IgD-negative memory B cell (primary cell): ENCODE measurements around the gene STON1. TPM values are rescaled to one million over a fixed set of nuclear protein-coding genes. Genes with fewer than 3 reads are reported as not detected.

ENCODE experiments used
- H3K27ac Mint-ChIP-seq, 3 donors: one replicate each; pipeline ENCODE4 v1.8.0; 2020 to 2022; ENCODE audit warnings: mild to moderate bottlenecking in 3 of 3, mixed read lengths in 3 of 3, moderate library complexity in 1 of 3
- H3K27me3 Mint-ChIP-seq: one replicate; pipeline ENCODE4 v1.8.0; 2021; ENCODE audit warnings: mixed read lengths
- H3K36me3 Mint-ChIP-seq: one replicate; pipeline ENCODE4 v1.8.0; 2020; ENCODE audit warnings: mild to moderate bottlenecking, mixed read lengths
- H3K4me1 Mint-ChIP-seq, 3 donors: one replicate each; pipeline ENCODE4 v1.8.0; 2020 to 2022; ENCODE audit warnings: mixed read lengths in 3 of 3, mild to moderate bottlenecking in 1 of 3
- H3K4me3 Mint-ChIP-seq, 4 donors: one replicate each; pipeline ENCODE4 v1.8.0; 2020 to 2022; ENCODE audit warnings: mild to moderate bottlenecking in 4 of 4, mixed read lengths in 4 of 4, moderate library complexity in 3 of 4
- H3K9me3 Mint-ChIP-seq, 3 donors: one replicate each; pipeline ENCODE4 v1.8.0; 2020 to 2021; ENCODE audit warnings: mixed read lengths in 3 of 3, mild to moderate bottlenecking in 1 of 3
- polyA plus RNA-seq: library from polyadenylated mRNA; unstranded; fragments of 300-500 nt; fragmentation: Illumina TruSeq; gene quantifications from one replicate; pipeline ENCODE4 v1.2.3, GENCODE V29; 2021

STON1 gene
- polyA plus RNA-seq = 0.06 TPM

GRCh38 chr2:48530033-48530811, at the start of gene STON1:
Gene STON1, plus strand, starts transcription at chr2:48530154. Its CDS starts 50,480 bp downstream, at chr2:48580634.
- H3K4me3 Mint-ChIP-seq = peak within 1 kb of the TSS; percentile 63 to 93 (median 85)
- no peaks in the 10 kb centered on the region for H3K9me3 Mint-ChIP-seq
- peak within 1 kb of the TSS in 1 of 3 donors; percentile 17 for H3K27ac Mint-ChIP-seq
- H3K36me3 Mint-ChIP-seq = peaks cover 5% of the 10 kb centered on the region
- H3K4me1 Mint-ChIP-seq = peaks cover 3 to 9% (median 5%) of the 10 kb centered on the region in 3 donors
- no peaks in the 10 kb centered on the region for H3K27me3 Mint-ChIP-seq

GRCh38 chr2:48480526-48480925, 49.4 kb upstream of the STON1 start:
- Mint-ChIP-seq H3K27ac (no peak overlapping the region), H3K27me3 (no peaks in the 10 kb centered on the region), H3K4me3 (no peak overlapping the region), H3K36me3 (peaks cover 6% of the 10 kb centered on the region), H3K9me3 (no peaks in the 10 kb centered on the region), H3K4me1 (peaks cover 0 to 2% (median 0%) of the 10 kb centered on the region in 3 donors)

- no peaks in the 10 kb centered on the region for H3K9me3 Mint-ChIP-seq
- H3K36me3 Mint-ChIP-seq = peaks cover 6% of the 10 kb centered on the region
- H3K27me3 Mint-ChIP-seq = no peaks in the 10 kb centered on the region
These were observed 47.6 kb upstream of the STON1 start for GRCh38 chr2:48482313-48482712.

GRCh38 chr2:48482769-48483168, 47.2 kb upstream of the STON1 start:
- no peak overlapping the region for H3K4me3 Mint-ChIP-seq
- no peaks in the 10 kb centered on the region for H3K27me3 Mint-ChIP-seq
- peaks cover 9% of the 10 kb centered on the region for H3K36me3 Mint-ChIP-seq
- no peaks in the 10 kb centered on the region for H3K9me3 Mint-ChIP-seq
- H3K4me1 Mint-ChIP-seq = peaks cover 0 to 2% (median 0%) of the 10 kb centered on the region in 3 donors
- H3K27ac Mint-ChIP-seq = no peak overlapping the region

More at GRCh38 chr2:48482313-48482712, 47.6 kb upstream of the STON1 start:
- no peak overlapping the region for H3K4me3 Mint-ChIP-seq
- H3K4me1 Mint-ChIP-seq = peaks cover 0 to 2% (median 0%) of the 10 kb centered on the region in 3 donors
- no peak overlapping the region for H3K27ac Mint-ChIP-seq

DNA sequence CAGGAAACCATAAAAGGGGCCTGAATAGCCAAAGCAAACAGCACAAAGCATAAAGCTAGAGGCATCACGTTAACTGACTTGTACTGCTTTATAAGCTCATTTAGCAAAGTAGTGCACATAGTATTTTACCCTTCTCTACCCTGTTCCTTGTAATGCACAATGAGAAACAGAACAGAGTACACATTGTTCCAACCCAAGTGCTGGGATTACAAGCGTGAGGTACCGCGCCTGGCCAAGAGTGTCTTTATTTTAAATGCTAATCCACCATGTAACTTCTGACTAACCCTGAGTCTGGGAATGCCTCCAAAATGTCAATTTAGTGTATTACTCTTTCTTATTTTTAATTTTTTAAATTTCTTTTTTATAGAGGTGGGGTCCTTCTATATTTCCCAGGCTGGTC, 46.4 kb upstream of the STON1 start:
- H3K9me3 Mint-ChIP-seq = no peaks in the 10 kb centered on the region
- H3K4me3 Mint-ChIP-seq = no peak overlapping the region
- H3K4me1 Mint-ChIP-seq = peaks cover 0 to 2% (median 0%) of the 10 kb centered on the region in 3 donors
- H3K36me3 Mint-ChIP-seq = peaks cover 8% of the 10 kb centered on the region
- no peak overlapping the region for H3K27ac Mint-ChIP-seq
- H3K27me3 Mint-ChIP-seq = no peaks in the 10 kb centered on the region

DNA sequence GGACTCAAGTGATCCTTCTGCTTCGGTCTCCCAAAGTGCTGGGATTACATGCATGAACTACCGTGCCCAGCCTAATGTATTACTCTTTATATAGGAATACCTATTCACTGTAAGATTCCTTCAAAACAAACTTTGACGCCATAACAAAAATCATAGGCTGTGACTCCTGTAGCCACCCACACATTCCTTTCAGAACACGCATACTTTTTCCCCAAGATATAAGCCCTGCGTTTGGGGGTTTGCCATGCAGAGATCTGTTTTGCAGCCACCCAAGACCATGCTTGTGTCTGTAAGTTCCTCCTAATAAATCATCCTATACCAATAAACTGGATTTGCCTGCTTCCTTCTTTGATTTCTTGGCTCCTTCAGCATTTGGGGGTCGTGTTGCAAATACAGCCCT, 46.0 kb upstream of the STON1 start:
- H3K4me1 Mint-ChIP-seq = peaks cover 0 to 2% (median 0%) of the 10 kb centered on the region in 3 donors
- H3K36me3 Mint-ChIP-seq = peaks cover 8% of the 10 kb centered on the region
- no peak overlapping the region for H3K4me3 Mint-ChIP-seq
- no peaks in the 10 kb centered on the region for H3K9me3 Mint-ChIP-seq
- H3K27me3 Mint-ChIP-seq = no peaks in the 10 kb centered on the region
- H3K27ac Mint-ChIP-seq = no peak overlapping the region

DNA sequence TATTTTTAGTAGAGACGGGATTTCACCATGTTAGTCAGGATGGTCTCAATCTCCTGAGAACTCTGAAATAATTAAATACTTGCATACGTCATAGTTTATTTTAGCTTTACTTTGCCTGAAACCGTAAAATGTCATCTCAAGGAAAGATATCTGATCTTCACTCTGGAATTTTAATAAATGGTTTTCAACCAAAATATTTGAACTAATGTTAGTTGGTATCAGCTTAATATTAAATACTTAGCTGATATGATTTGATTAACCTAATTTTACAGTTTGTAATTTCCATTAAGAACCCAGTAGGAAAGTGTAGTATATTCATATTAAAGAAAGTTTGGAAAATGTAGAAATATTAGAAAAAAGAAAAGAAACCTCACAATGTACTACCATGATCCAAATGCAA, 41.4 kb upstream of the STON1 start:
- Mint-ChIP-seq H3K4me3 (no peak overlapping the region), H3K36me3 (peaks cover 10% of the 10 kb centered on the region), H3K27ac (no peak overlapping the region), H3K27me3 (no peaks in the 10 kb centered on the region), H3K4me1 (peaks cover 0 to 4% (median 0%) of the 10 kb centered on the region in 3 donors), H3K9me3 (no peaks in the 10 kb centered on the region)

DNA sequence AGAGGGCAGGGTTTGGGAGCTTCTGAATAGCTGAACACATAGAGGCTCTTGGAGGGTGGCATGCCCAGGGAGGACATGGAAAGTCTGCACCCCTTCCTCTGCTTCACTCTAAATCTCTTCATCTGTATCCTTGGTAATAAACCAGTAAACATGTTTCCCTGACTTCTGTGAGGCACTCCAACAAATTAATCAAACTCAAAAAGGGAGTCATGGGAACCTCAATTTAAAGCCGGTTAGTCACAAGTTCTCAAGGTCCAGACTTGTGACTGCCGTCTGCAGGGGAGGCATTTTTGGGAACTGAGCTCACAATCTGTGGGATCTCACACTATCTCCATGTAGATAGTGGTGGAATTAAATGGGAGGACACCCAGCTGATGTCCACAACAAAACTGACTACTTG, 33.1 kb upstream of the STON1 start:
- peaks cover 0 to 1% (median 0%) of the 10 kb centered on the region in 3 donors for H3K4me1 Mint-ChIP-seq
- H3K27me3 Mint-ChIP-seq = no peaks in the 10 kb centered on the region
- no peaks in the 10 kb centered on the region for H3K9me3 Mint-ChIP-seq
- no peak overlapping the region for H3K27ac Mint-ChIP-seq
- H3K36me3 Mint-ChIP-seq = peaks cover 14% of the 10 kb centered on the region
- no peak overlapping the region for H3K4me3 Mint-ChIP-seq

DNA sequence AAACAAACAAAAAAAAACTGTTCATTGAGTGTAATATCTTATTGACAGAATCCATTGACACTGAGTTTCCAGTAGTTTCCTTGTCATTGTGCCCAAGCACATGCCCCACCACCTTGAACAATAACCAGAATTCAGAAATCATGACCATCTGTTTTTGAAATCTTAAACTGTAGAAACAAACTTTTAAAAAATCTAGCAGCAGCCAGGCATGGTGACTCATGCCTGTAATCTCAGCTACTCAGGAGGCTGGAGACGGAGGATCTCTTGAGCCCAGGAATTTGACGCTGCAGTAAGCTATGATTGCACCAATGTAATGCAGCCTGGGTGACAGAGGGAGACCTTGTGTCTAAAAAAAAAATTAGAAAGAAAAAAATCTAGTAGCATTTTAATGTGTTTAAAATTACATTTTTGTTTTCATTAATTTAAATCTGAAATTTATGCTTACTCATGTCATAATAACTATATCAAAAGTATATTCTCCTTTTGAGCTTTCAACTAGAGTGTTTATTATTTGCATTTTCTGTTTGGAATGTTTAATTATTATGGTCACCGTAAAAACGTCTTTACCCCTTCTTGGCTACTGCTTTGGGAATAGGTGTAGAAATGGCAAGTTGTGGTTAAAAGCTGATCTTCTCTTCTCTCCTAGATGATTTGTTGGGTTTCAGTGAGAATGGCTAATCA, 25.2 kb upstream of the STON1 start:
- H3K4me1 Mint-ChIP-seq = peaks cover 2 to 7% (median 5%) of the 10 kb centered on the region in 3 donors
- H3K27me3 Mint-ChIP-seq = no peaks in the 10 kb centered on the region
- H3K36me3 Mint-ChIP-seq = peaks cover 23% of the 10 kb centered on the region
- no peak overlapping the region for H3K27ac Mint-ChIP-seq
- H3K9me3 Mint-ChIP-seq = no peaks in the 10 kb centered on the region
- no peak overlapping the region for H3K4me3 Mint-ChIP-seq

DNA sequence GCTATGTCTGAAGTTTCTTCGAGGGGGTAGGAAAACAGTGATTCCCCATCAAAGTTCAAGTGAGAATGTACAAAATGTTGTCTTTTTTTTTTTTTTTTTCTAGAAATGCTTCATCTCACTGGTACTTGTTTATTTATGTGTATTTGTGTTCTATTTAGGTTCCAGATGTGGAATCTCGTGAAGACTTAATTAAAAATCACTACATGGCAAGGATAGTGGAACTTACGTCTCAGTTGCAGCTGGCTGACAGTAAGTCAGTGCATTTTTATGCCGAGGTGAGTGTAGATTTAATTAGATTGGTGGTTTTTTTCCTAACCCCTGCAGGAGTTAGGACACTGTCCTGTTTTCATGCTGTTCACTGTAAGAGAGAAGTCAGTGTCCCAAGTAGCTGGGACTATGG, 22.8 kb upstream of the STON1 start:
- Mint-ChIP-seq H3K9me3 (no peaks in the 10 kb centered on the region), H3K27ac (no peak overlapping the region), H3K4me3 (peak overlapping the region in 1 of 4 donors; percentile 23), H3K36me3 (peaks cover 31% of the 10 kb centered on the region), H3K27me3 (no peaks in the 10 kb centered on the region), H3K4me1 (peaks cover 2 to 7% (median 5%) of the 10 kb centered on the region in 3 donors)

DNA sequence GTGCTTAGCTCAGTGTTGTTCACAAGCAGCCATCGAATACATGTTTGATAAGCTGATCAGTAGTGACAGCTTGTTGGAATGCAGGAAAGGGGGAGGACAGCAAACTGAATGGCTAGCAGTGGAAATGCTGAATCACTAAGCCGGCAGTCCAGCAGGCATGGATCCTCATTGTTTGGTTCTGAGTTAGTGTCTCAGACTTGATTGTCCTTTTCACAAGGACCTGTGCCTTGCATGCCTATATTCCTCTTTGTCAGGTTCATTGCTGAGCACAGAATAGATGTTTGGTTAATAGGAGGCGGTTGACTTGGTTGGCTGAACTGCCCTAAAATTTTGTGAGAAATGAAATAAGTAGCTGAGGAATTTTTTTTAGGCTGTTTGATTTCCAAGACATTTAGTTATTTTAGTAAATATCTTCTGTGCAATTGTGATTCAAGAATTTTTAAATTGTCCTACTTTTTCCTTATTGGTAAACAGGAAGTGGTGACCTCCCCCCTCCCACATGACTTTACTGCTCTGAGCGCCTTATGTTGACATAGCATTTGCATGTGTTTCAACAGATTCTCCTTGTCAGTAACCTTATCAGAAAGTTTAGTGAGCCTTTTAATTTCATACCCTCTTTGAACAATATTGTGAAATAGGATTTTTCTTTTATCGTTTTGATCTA, 21.4 kb upstream of the STON1 start:
- H3K4me1 Mint-ChIP-seq = peaks cover 2 to 7% (median 5%) of the 10 kb centered on the region in 3 donors
- H3K27me3 Mint-ChIP-seq = no peaks in the 10 kb centered on the region
- H3K27ac Mint-ChIP-seq = peak overlapping the region in 1 of 3 donors; percentile 65
- peaks cover 35% of the 10 kb centered on the region for H3K36me3 Mint-ChIP-seq
- no peaks in the 10 kb centered on the region for H3K9me3 Mint-ChIP-seq
- no peak overlapping the region for H3K4me3 Mint-ChIP-seq

GRCh38 chr2:48510329-48510728, 19.6 kb upstream of the STON1 start:
- peaks cover 35% of the 10 kb centered on the region for H3K36me3 Mint-ChIP-seq
- H3K9me3 Mint-ChIP-seq = no peaks in the 10 kb centered on the region
- H3K27ac Mint-ChIP-seq = no peak overlapping the region

GRCh38 chr2:48511849-48512470, 18.0 kb upstream of the STON1 start:
- H3K9me3 Mint-ChIP-seq = no peaks in the 10 kb centered on the region
- peaks cover 29% of the 10 kb centered on the region for H3K36me3 Mint-ChIP-seq
- H3K4me3 Mint-ChIP-seq = no peak overlapping the region
- H3K4me1 Mint-ChIP-seq = peaks cover 2 to 7% (median 5%) of the 10 kb centered on the region in 3 donors
- H3K27me3 Mint-ChIP-seq = no peaks in the 10 kb centered on the region
- H3K27ac Mint-ChIP-seq = no peak overlapping the region

More at GRCh38 chr2:48510329-48510728, 19.6 kb upstream of the STON1 start:
- H3K27me3 Mint-ChIP-seq = no peaks in the 10 kb centered on the region
- peak overlapping the region in 1 of 4 donors; percentile 24 for H3K4me3 Mint-ChIP-seq
- peaks cover 2 to 7% (median 5%) of the 10 kb centered on the region in 3 donors for H3K4me1 Mint-ChIP-seq

DNA sequence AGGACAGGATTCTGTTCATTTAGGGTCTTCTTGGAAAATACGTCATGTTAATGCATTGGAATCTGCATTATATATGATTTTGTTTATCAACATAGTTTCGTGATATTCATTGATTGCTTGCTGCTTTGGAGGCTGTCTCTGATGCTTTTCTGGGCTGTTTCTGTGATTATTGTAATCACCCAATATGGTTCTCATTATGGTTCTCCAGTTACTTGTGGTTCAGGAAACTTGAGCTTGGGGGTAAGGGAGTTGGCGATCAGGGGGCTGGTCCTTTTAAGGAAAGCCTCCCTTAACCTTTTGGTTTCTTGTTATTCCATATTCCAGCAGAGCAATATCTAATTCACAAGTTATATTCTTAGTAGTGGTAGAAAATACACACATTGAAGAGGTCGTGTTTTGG, 17.4 kb upstream of the STON1 start:
- no peaks in the 10 kb centered on the region for H3K27me3 Mint-ChIP-seq
- H3K9me3 Mint-ChIP-seq = no peaks in the 10 kb centered on the region
- H3K4me1 Mint-ChIP-seq = peaks cover 2 to 5% (median 4%) of the 10 kb centered on the region in 3 donors
- H3K4me3 Mint-ChIP-seq = no peak overlapping the region
- H3K27ac Mint-ChIP-seq = no peak overlapping the region
- H3K36me3 Mint-ChIP-seq = peaks cover 25% of the 10 kb centered on the region
